H4 (cell line): ENCODE data around the gene RPGRIP1L. TPM values are rescaled to one million over a fixed set of nuclear protein-coding genes. Genes with fewer than 3 reads are reported as not detected.

Experiments
- DNase-seq: peaks from one replicate; pipeline ENCODE4 v3.0.0-alpha.2; 2015; ENCODE audit warnings: low spot score
- total RNA-seq: library from RNA; depleted of rRNA; stranded (reverse); fragments of >200 nt; shearing (Covaris generic); gene quantifications from 2 replicates; pipeline ENCODE4 v1.2.3, GENCODE V29; 2014

Gene RPGRIP1L
- total RNA-seq, 1 experiment from 2014 or later: 8.2 TPM

GRCh38 chr16:53600616-53601015 is 103.0 kb downstream of the RPGRIP1L start:
- no peak for DNase-seq

DNA sequence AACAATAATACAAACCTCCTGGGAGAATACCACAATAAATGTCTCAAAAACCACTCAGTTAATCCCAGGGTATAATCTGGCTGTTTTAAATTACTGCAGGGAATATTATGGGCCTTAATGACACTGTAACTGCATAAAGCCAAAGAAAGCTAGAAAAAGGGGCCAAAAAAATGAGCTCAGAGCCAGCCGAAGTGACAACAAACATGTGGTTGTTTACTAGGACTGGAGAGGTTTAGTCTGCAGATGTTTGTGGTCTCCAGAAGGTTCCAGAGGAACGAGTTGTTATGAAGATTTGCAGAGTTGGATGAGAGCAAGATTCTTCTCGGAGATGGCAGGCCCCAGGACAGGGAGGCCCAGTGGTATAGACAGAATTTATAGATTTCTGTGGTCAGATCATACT is 103.5 kb downstream of the RPGRIP1L start:
- DNase-seq: peak; percentile 45

DNA sequence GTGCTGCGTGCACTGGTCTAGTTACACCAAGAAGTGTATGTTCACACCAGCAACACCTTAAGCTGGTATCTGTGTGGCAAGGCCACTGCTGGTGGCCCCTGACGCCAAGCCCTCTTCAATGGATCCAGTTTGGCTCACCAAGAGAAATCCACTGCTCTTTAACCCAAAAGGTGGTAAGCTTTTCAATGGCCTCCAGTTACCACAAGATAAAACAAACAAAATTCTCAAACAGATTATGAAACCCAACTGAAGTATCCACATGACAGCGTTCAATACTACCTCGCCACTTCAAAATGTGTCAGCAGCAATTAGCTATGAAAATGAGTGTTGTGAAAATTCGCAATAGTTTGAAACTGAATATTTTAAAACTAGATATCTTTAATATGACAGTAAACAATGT is 104.1 kb downstream of the RPGRIP1L start:
- DNase-seq: no peak

- no peak for DNase-seq
Measured at GRCh38 chr16:53598511-53599275, 105.0 kb downstream of the RPGRIP1L start.

DNA sequence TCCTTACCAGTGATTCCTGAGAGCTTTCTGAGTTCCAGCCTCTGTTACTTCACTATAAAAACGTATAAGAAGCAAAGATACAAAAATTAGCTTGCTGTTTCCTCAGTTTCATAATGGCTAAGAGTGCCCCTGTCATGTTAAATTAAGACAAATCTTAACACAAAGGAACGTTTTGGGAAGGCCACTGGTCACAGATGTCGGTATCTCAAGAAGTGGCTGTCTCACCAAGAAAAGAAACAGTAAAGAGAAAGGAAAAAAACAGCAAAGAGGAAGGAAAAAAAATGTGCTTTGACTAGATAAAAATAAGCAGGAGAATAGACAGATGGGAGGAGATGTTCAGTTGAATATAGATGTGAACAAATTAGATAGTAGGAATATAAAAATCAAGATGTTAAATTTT is 105.9 kb downstream of the RPGRIP1L start:
- no peak for DNase-seq

GRCh38 chr16:53588081-53588648 is 115.5 kb downstream of the RPGRIP1L start:
- DNase-seq: no peak

GRCh38 chr16:53583401-53583800 is 120.3 kb downstream of the RPGRIP1L start:
- no peak for DNase-seq

DNA sequence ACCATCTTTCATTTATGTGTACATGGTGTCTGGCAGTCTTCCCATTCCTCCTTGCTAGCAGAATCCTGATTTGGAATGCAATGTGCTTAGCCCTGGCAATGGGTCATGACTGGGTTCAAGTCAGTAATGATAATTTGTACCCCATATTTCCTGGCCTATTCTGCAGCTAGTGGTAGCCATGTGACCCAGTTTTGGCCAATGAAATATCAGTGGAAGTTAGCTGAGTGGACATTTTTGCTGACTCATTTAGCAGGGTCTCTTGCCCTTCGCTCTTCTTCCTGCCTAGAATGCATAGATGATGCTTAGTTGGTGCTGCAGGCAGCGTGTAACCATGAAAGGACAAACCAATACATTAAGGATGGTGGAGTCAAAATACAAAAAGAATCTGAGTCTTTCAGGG is 121.9 kb downstream of the RPGRIP1L start:
- no peak for DNase-seq

GRCh38 chr16:53580038-53580802 is 123.4 kb downstream of the RPGRIP1L start:
- DNase-seq: no peak

- no peak for DNase-seq
Measured at GRCh38 chr16:53576904-53577303, 126.8 kb downstream of the RPGRIP1L start.

- DNase-seq: no peak
Measured at GRCh38 chr16:53576210-53576609, 127.4 kb downstream of the RPGRIP1L start.

- DNase-seq: no peak
Measured at GRCh38 chr16:53571763-53572162, 131.9 kb downstream of the RPGRIP1L start.

- DNase-seq: no peak
Measured at GRCh38 chr16:53566552-53567245, 137.0 kb downstream of the RPGRIP1L start.

- DNase-seq: no peak
Measured at GRCh38 chr16:53565296-53565863, 138.3 kb downstream of the RPGRIP1L start.

- no peak for DNase-seq
Measured at GRCh38 chr16:53563426-53563825, 140.2 kb downstream of the RPGRIP1L start.

DNA sequence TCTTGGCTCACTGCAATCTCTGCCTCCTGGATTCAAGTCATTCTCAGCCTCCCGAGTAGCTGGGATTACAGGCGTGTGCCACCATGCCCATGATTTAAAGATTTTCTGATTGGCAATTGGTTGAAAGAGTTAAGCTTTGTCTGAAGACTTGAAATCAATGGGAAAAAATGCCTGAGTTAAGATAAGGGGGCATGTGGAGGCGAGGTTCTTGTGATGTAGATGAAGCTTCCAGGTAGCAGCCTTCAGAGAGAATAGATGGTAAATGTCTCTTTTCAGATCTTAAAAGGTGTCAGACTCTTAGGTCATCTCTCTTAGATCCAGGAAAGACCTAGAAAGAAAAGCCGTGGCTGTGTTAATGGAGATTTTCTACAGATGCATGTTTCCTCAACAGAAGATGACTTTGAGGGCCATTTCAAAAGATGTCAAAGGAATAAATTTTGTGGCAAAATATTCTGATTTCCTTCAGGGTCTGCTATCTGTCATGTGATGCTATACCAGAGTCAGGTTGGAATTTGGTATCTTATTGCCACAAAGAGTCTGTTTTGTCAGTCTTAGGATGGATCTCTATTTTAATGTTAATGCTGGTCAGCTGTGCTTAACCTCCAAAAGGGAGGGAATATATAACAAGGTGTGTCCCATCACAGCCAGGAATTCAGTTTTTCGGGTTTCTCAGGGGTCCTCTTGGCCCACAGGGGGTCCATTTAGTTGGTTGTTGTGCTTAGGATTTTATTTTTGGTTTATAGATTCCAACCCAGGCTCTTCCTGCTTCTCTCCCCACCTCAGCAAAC is 142.4 kb downstream of the RPGRIP1L start:
- no peak for DNase-seq

DNA sequence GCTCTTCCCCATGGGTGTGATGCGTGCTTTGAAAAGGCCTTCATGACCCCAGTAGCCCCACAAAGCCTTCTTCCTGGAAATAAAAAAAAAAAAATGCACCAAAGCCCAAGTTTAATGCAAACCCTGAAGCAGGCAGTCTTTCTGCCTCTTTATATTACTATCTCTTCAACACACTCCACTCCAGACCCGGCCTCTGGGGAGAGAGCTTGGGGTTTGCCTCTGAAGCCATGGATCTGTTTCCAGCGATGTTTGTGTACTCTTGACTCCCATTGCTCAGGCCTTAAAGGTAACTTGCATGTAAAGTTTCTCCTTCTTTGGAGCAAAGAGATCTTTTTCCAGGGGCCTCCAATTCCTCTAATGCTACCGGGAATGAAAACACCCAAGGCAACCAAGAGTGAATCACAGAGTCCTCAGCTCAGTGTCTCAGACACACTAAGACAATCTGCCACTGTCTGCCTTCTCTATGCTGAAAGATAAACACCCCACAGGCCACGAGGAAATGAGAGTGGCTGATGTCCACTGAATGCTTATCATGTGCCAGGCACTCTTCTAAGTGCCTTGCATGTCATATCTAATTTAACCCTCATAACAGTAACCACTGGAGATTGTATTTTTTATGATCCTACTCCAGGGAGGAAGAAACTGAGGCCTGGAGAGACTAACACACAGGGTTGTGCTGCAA is 144.2 kb downstream of the RPGRIP1L start:
- DNase-seq: no peak

GRCh38 chr16:53558710-53559109 is 144.9 kb downstream of the RPGRIP1L start:
- no peak for DNase-seq

GRCh38 chr16:53556521-53556920 is 147.1 kb downstream of the RPGRIP1L start:
- DNase-seq: no peak

DNA sequence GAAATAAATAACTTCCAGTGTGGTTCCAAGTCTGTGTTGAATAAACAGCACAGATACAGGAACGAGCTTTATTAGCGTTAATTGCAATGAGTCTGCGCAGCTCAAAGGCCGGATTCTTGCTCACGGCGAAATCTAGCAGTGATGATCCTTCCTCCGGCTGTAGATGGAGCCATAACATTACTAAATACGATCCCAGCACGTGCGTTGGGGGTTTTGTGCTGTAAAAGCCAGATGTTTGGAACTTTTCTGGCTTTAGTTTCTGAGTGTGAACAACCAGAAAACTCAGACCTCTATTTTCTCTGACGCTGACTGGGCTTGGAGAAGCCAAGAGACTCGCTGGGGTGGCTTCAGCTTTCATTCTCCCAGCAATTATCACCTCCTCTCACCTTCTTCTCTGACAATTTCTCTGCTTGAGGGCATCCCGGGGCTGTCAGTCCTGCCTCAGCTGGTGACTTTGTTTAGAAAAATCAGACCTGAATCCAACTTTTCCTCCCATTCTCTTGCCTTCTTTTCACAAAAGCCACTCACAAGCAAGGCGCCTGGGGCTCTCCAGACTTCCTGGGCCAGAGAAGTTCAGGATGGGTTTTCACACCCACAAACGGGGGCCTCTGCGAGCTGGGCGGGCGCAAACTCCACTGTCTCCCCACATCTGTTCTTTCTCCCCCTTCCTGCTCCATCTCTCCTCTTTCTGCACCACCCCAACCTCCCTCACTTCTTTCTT is 153.5 kb downstream of the RPGRIP1L start:
- DNase-seq: peak; percentile 83
